Measurements from ENCODE around the gene GLCCI1. TPM values are rescaled to one million over a fixed set of nuclear protein-coding genes. Genes with fewer than 3 reads are reported as not detected.

The GLCCI1 gene
- total and polyA plus RNA-seq, 2 of the 8 experiments (the other 6 are each of a cell fraction or from before 2014, with no cell fraction given): 12.4 to 27.7 TPM

GRCh38 chr7:8017423-8017822 lies 48.8 kb downstream of the GLCCI1 start (continued):
- TF ChIP-seq SUZ12 (IDR thresholded peaks at IDR 0.05; ENCODE audit: low read length) (no peak), KDM4A (IDR thresholded peaks at IDR 0.05; ENCODE audit: low read depth, low read length, severe bottlenecking) (no peak), POLR2AphosphoS5 (IDR thresholded peaks at IDR 0.05; ENCODE audit: low read depth, low read length) (no peak), TAF1 (IDR thresholded peaks at IDR 0.05; ENCODE audit: low read depth, low read length) (no peak), BRCA1 (IDR thresholded peaks at IDR 0.05; ENCODE audit: low read depth, low read length) (no peak), CEBPB (IDR thresholded peaks at IDR 0.05; ENCODE audit: low read depth, low read length) (no peak), SP1 (IDR thresholded peaks at IDR 0.05; ENCODE audit: low read depth, low read length) (no peak)
